ENCODE data around the gene PPA1.
A peak's percentile ranks its signal among the peaks of the same experiment; 100 is the strongest.
"Not testable (repeated sequence)": the region's sequence is repeated elsewhere in the genome, so short reads cannot be mapped to it uniquely, and the experiment has no call there.

PPA1 gene

GRCh38 chr10:70254778-70255328 is 21.6 kb upstream of the PPA1 start:
- DNase-seq = no peak

GRCh38 chr10:70253878-70254765 is 20.9 kb upstream of the PPA1 start:
- DNase-seq = no peak

- no peak for DNase-seq
These were observed 17.9 kb upstream of the PPA1 start for GRCh38 chr10:70250961-70251680.

GRCh38 chr10:70247360-70247759 is 14.1 kb upstream of the PPA1 start:
- DNase-seq = no peak

- no peak for DNase-seq
These were observed 7.9 kb upstream of the PPA1 start for GRCh38 chr10:70241081-70241480.

- DNase-seq = not testable (repeated sequence)
These were observed 6.8 kb upstream of the PPA1 start for GRCh38 chr10:70239986-70240385.

- DNase-seq = not testable (repeated sequence)
These were observed 6.1 kb upstream of the PPA1 start for GRCh38 chr10:70239077-70239976.

- not testable (repeated sequence) for DNase-seq
These were observed 4.8 kb upstream of the PPA1 start for GRCh38 chr10:70237958-70238536.

- DNase-seq = no peak
These were observed 1.6 kb upstream of the PPA1 start for GRCh38 chr10:70234668-70235447.

- DNase-seq = no peak
These were observed 691 bp upstream of the PPA1 start for GRCh38 chr10:70233939-70234300.

- peak; percentile 25 for DNase-seq
These were observed 445 bp downstream of the PPA1 start for GRCh38 chr10:70232859-70233108.

- DNase-seq = peak; percentile 55
These were observed 922 bp downstream of the PPA1 start for GRCh38 chr10:70232155-70232858.

- no peak for DNase-seq
These were observed 4.7 kb downstream of the PPA1 start for GRCh38 chr10:70228491-70228890.

- DNase-seq = no peak
These were observed 5.5 kb downstream of the PPA1 start for GRCh38 chr10:70227548-70228320.

GRCh38 chr10:70223728-70224127 is 9.5 kb downstream of the PPA1 start:
- DNase-seq = no peak

GRCh38 chr10:70222811-70223447 is 10.3 kb downstream of the PPA1 start:
- not testable (repeated sequence) for DNase-seq

- DNase-seq = no peak
These were observed 10.9 kb downstream of the PPA1 start for GRCh38 chr10:70222340-70222794.

- DNase-seq = no peak
These were observed 12.2 kb downstream of the PPA1 start for GRCh38 chr10:70221030-70221429.

GRCh38 chr10:70212879-70213278 is 20.4 kb downstream of the PPA1 start:
- DNase-seq = no peak

GRCh38 chr10:70212277-70212676 is 21.0 kb downstream of the PPA1 start:
- DNase-seq = no peak

Data from CD4-positive, alpha-beta T cell treated with Interleukin-17A for 4 hours (primary cell).